Spleen (tissue), 11 donors: ENCODE results near the gene CFAP97D1. TPM values are rescaled to one million over a fixed set of nuclear protein-coding genes. Genes with fewer than 3 reads are reported as not detected.

Experiments used
- DNase-seq: peaks from one replicate; pipeline ENCODE4 v3.0.0-alpha.2; 2020
- H3K27ac ChIP-seq, 8 donors: fragments of 200-600 bp; sonication (generic) in 7 of 8; 1 replicate in 4 of 8; 2 replicates in 4 of 8; pipeline versions ENCODE4 v1.5.0 to v1.8.0; 2016 to 2021; ENCODE audit warnings: inconsistent platforms in 4 of 8, mild to moderate bottlenecking in 4 of 8, moderate library complexity in 1 of 8
- H3K27me3 ChIP-seq, 7 donors: fragments of 200-600 bp; sonication (generic) in 6 of 7; replicated peaks in 1 of 7; 1 replicate in 4 of 7; 2 replicates in 3 of 7; pipeline versions ENCODE4 v1.5.0 to v1.8.0; 2016 to 2021; ENCODE audit warnings: inconsistent platforms in 3 of 7, mild to moderate bottlenecking in 1 of 7
- H3K36me3 ChIP-seq, 6 donors: fragments of 200-600 bp; sonication (generic) in 5 of 6; 1 replicate in 4 of 6; 2 replicates in 2 of 6; pipeline versions ENCODE4 v1.5.0 to v1.8.0; 2016 to 2021; ENCODE audit warnings: inconsistent platforms in 2 of 6
- H3K4me1 ChIP-seq, 6 donors: fragments of 200-600 bp; sonication (generic) in 5 of 6; 1 replicate in 3 of 6; 2 replicates in 3 of 6; pipeline versions ENCODE4 v1.5.0 to v1.8.0; 2016 to 2021; ENCODE audit warnings: inconsistent platforms in 3 of 6
- H3K4me3 ChIP-seq, 8 donors: fragments of 200-600 bp; sonication (generic) in 7 of 8; 1 replicate in 4 of 8; 2 replicates in 4 of 8; pipeline versions ENCODE4 v1.5.0 to v1.8.0; 2016 to 2021; ENCODE audit warnings: inconsistent platforms in 4 of 8, mild to moderate bottlenecking in 4 of 8, moderate library complexity in 2 of 8
- H3K9me3 ChIP-seq, 8 donors: fragments of 200-600 bp; sonication (generic) in 7 of 8; 1 replicate in 4 of 8; 2 replicates in 4 of 8; pipeline versions ENCODE4 v1.5.0 to v1.8.0; 2016 to 2021; ENCODE audit warnings: inconsistent platforms in 4 of 8
- POLR2A ChIP-seq, 3 donors: fragments of 450-650 bp; IDR thresholded peaks; one replicate each; pipeline ENCODE4 v1.5.1; 2017; ENCODE audit warnings: antibody characterized with exemption in 3 of 3, mild to moderate bottlenecking in 1 of 3
- POLR2AphosphoS5 ChIP-seq, 3 donors: sonication (generic); formaldehyde crosslinking; IDR thresholded peaks; one replicate each; pipeline ENCODE4 v1.5.1; 2017; ENCODE audit warnings: antibody characterized with exemption in 3 of 3
- WGBS, 5 donors: extraction: QIAGEN DNeasy Blood & Tissue Kit in 3 of 5; methylation state at CpG; one replicate each; pipeline versions ENCODE4 v1.1.5 to v1.1.7; 2013 to 2018; 5-methylcytosine and 5-hydroxymethylcytosine counted together
- intact Hi-C: fragments of 100-400 bp; cut with DNase I; formaldehyde crosslinking; loops from one replicate; pipeline ENCODE4 v1.15.0; 2023; ENCODE audit warnings: low total_unique reads
- polyA plus RNA-seq, 3 donors: library from polyadenylated mRNA; stranded (reverse); fragments of 200-250 nt; gene quantifications; one replicate each; pipeline ENCODE4 v1.2.1, GENCODE V29; 2013
- total RNA-seq, 7 donors: library from RNA; depleted of rRNA in 3 of 7; stranded (reverse); fragments of >200 nt in 3 of 7; fragmentation: NEBNext Ultra II Directional in 4 of 7; extraction: Animal tissue kit (Norgen Biotek cat#: 25700) in 4 of 7; gene quantifications; one replicate each; pipeline versions ENCODE4 v1.1.0 to v1.2.1, GENCODE V29; 2016 to 2021
- TF ChIP-seq, protein P1 (sequence below), 11 experiments: fragments of 200-600 bp in 7 of 11; fragments of 450-650 bp in 4 of 11; sonication (generic) in 4 of 11; IDR thresholded peaks in 8 of 11; conservative IDR thresholded peaks in 3 of 11; 1 replicate in 7 of 11; 2 replicates in 4 of 11; pipeline versions ENCODE4 v1.4.0 to v1.8.0; 2016 to 2021; ENCODE audit warnings: antibody characterized with exemption in 11 of 11, inconsistent platforms in 4 of 11, mild to moderate bottlenecking in 1 of 11
- donor health status: healthy with polysubstance abuse.
- donor health status: DM: no; HTN: no; CAD: no; lungs with moderate emphysema.
- donor health status: DM: no; HTN: no; CAD: no.
- donor health status: Bipolar disorder and iron deficiency.
- donor health status: healthy.
- donor health status: DM: no; HTN: no; CAD: no.
- donor health status: DM: yes; HTN: yes; CAD: no.

The CFAP97D1 gene
- total and polyA plus RNA-seq, 10 donors: 0.06 to 0.32 (median 0.19) TPM; not detected in 5

DNA sequence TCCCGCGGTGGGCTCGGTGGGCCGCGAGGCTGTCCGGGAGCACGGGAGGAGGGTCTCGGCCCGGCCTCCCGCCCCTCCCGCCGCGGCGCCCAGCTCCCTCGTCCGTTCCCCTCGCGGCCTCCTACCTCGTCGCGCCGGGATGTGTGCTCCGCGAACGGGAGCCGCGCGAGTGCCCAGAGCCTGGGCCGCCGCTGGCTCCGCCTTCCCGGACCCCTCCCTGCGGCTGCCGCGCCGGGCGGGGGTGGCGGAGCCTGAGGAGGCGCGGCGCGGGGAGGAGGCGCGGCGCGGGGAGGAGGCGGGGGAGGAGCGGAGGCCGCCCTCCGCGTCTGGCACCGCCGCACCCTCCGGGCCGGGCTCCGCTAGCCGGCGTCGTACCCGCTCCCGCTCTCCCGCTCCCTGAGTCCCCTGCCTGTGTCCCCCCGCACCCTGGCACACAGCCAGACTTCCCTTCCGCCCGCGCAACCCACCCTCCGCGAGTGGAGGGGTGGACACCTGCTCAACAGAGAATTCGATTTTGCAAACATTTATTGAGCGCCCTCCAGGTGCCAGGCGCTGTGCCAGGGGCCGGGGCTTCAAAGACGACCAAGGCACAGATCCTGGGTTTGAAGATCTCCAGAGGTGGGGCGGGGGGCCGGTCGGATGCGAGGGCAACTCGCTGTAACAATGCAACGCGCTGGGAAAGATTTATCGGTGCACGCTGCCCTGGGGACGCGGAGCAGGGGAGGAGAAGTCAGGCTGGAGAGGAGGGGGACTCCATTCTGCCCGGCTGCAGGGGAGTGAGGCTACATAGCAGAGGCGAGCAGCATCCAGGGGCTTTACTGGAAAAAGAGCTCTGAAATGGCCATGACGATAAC, 53.0 kb downstream of the CFAP97D1 start, which contains the start of gene MPP3:
TSS of gene MPP3 (minus strand) at position 171 of the 854 bp plus-strand sequence. CDS start 1,240 bp downstream, outside the sequence.
- H3K27ac ChIP-seq: peak within 1 kb of the TSS in 5 of 8 donors; percentile 8 to 69 (median 47)
- 2 to 10% (median 4%) methylated on average over 17 to 86 of the region's 87 CpGs for WGBS, 5 donors
- peak; percentile 58 to 73 (median 72) for TF ChIP-seq POLR2AphosphoS5 (IDR thresholded peaks at IDR 0.05)
- TF ChIP-seq, protein P1, sequence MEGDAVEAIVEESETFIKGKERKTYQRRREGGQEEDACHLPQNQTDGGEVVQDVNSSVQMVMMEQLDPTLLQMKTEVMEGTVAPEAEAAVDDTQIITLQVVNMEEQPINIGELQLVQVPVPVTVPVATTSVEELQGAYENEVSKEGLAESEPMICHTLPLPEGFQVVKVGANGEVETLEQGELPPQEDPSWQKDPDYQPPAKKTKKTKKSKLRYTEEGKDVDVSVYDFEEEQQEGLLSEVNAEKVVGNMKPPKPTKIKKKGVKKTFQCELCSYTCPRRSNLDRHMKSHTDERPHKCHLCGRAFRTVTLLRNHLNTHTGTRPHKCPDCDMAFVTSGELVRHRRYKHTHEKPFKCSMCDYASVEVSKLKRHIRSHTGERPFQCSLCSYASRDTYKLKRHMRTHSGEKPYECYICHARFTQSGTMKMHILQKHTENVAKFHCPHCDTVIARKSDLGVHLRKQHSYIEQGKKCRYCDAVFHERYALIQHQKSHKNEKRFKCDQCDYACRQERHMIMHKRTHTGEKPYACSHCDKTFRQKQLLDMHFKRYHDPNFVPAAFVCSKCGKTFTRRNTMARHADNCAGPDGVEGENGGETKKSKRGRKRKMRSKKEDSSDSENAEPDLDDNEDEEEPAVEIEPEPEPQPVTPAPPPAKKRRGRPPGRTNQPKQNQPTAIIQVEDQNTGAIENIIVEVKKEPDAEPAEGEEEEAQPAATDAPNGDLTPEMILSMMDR (IDR thresholded peaks at IDR 0.05 in 8 of 11, conservative IDR thresholded peaks at IDR 0.05 in 3 of 11): no peak
- no peaks in the 10 kb centered on the region for H3K9me3 ChIP-seq
- DNase-seq: peak; percentile 79
- H3K4me1 ChIP-seq: peaks cover 7 to 40% (median 22%) of the 10 kb centered on the region in 6 donors
- intact Hi-C loops: no loop called here
- peaks cover 0 to 42% (median 17%) of the 10 kb centered on the region in 7 donors for H3K27me3 ChIP-seq
- H3K4me3 ChIP-seq: peak within 1 kb of the TSS; percentile 41 to 78 (median 54)
- peaks cover 0 to 7% (median 0%) of the 10 kb centered on the region in 6 donors for H3K36me3 ChIP-seq

DNA sequence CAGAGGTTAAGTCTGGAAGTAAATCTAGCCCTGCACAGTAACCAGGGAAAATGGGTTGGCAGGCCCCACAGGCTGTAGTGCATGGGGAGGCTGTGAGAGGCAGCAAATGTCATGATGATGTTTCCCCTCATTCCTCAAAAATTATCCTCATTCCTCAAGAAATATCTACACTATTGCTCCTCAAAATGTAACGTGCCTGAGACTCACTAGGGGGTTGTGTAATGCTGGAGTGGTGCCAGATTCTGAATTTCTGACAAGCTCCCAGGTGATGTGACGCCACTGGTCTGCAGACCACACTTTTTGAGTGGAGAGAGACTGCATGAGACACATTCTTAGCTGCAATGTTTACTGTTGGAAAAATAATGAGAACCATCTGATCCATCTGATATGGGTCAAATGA, 53.9 kb downstream of the CFAP97D1 start:
- intact Hi-C loops: no loop called here
- DNase-seq: no peak

More for the DNA sequence above, 53.9 kb downstream of the CFAP97D1 start:
- WGBS, 5 donors: 47 to 63% (median 58%) methylated on average over 2 of the region's 2 CpGs
- H3K36me3 ChIP-seq: peaks cover 0 to 7% (median 0%) of the 10 kb centered on the region in 6 donors
- TF ChIP-seq POLR2A (IDR thresholded peaks at IDR 0.05) (no peak), POLR2AphosphoS5 (IDR thresholded peaks at IDR 0.05) (no peak)
- TF ChIP-seq, protein P1 (IDR thresholded peaks at IDR 0.05 in 8 of 11, conservative IDR thresholded peaks at IDR 0.05 in 3 of 11): no peak
- H3K27ac ChIP-seq: no peak overlapping the region
- H3K4me3 ChIP-seq: peak overlapping the region in 1 of 8 donors; percentile 78
- H3K4me1 ChIP-seq: peaks cover 7 to 33% (median 22%) of the 10 kb centered on the region in 6 donors
- H3K9me3 ChIP-seq: no peaks in the 10 kb centered on the region
- H3K27me3 ChIP-seq: peaks cover 0 to 42% (median 17%) of the 10 kb centered on the region in 7 donors

Other genes with a start within 250 kb of the CFAP97D1 start
- gene ETV4, start 234.1 kb upstream of the CFAP97D1 start, total RNA-seq: under 1 TPM in 4 of 7 donors, not detected in 3; 0.17 to 0.97 (median 0.74) TPM
- gene ETV4, start 234.1 kb upstream of the CFAP97D1 start, polyA plus RNA-seq: under 1 TPM; 0.37 to 0.53 (median 0.51) TPM
- gene MEOX1, start 118.5 kb upstream of the CFAP97D1 start, total RNA-seq: 10 to 100 TPM in 6 of 7 donors, 1 to 10 TPM in 1; 4.1 to 46.9 (median 32.9) TPM
- 10 to 100 TPM in 1 of 3 donors, 1 to 10 TPM in 2; 5.6 to 14.8 (median 7.5) TPM for gene MEOX1, start 118.5 kb upstream of the CFAP97D1 start, polyA plus RNA-seq
- not detected for gene SOST, start 21.6 kb upstream of the CFAP97D1 start, total RNA-seq
- under 1 TPM in 1 of 3 donors, not detected in 2; 0.04 TPM for gene SOST, start 21.6 kb upstream of the CFAP97D1 start, polyA plus RNA-seq
- 10 to 100 TPM; 55.0 to 96.2 (median 87.5) TPM for gene DUSP3, start 1.5 kb upstream of the CFAP97D1 start, total RNA-seq
- 10 to 100 TPM; 25.7 to 45.7 (median 32.1) TPM for gene DUSP3, start 1.5 kb upstream of the CFAP97D1 start, polyA plus RNA-seq
- gene MPP3, start 52.7 kb downstream of the CFAP97D1 start, total RNA-seq: 10 to 100 TPM in 2 of 7 donors, 1 to 10 TPM in 5; 3.3 to 23.9 (median 9.7) TPM
- 1 to 10 TPM; 1.9 to 7.1 (median 5.7) TPM for gene MPP3, start 52.7 kb downstream of the CFAP97D1 start, polyA plus RNA-seq
- 1 to 10 TPM in 6 of 7 donors, under 1 TPM in 1; 0.77 to 5.3 (median 3.6) TPM for gene CD300LG, start 66.7 kb downstream of the CFAP97D1 start, total RNA-seq
- gene CD300LG, start 66.7 kb downstream of the CFAP97D1 start, polyA plus RNA-seq: 1 to 10 TPM in 1 of 3 donors, under 1 TPM in 2; 0.33 to 1.7 (median 0.73) TPM
- gene MPP2, start 127.1 kb downstream of the CFAP97D1 start, total RNA-seq: 1 to 10 TPM in 5 of 7 donors, under 1 TPM in 2; 0.77 to 2.4 (median 1.2) TPM
- gene MPP2, start 127.1 kb downstream of the CFAP97D1 start, polyA plus RNA-seq: under 1 TPM; 0.13 to 0.51 (median 0.15) TPM
- gene PPY, start 162.0 kb downstream of the CFAP97D1 start, total RNA-seq: not detected
- not detected for gene PPY, start 162.0 kb downstream of the CFAP97D1 start, polyA plus RNA-seq
- gene PYY, start 173.5 kb downstream of the CFAP97D1 start, total RNA-seq: not detected
- not detected for gene PYY, start 173.5 kb downstream of the CFAP97D1 start, polyA plus RNA-seq
- 1 to 10 TPM in 4 of 7 donors, under 1 TPM in 3; 0.65 to 1.8 (median 1.0) TPM for gene NAGS, start 224.2 kb downstream of the CFAP97D1 start, total RNA-seq
- gene NAGS, start 224.2 kb downstream of the CFAP97D1 start, polyA plus RNA-seq: under 1 TPM; 0.39 to 0.90 (median 0.82) TPM
- 10 to 100 TPM; 15.9 to 30.6 (median 20.3) TPM for gene TMEM101, start 234.5 kb downstream of the CFAP97D1 start, total RNA-seq
- gene TMEM101, start 234.5 kb downstream of the CFAP97D1 start, polyA plus RNA-seq: 10 to 100 TPM; 16.5 to 23.1 (median 22.3) TPM